ENCODE results near the gene NT5DC3.

NT5DC3 gene

GRCh38 chr12:103875666-103876065 is 34.6 kb upstream of the NT5DC3 start:
- Histone ChIP-seq H3K4me3 (ENCODE audit: low read length, poor library complexity, severe bottlenecking) (no peak overlapping the region), H3K9ac (ENCODE audit: low read depth, low read length, poor library complexity, severe bottlenecking) (no peak overlapping the region), H3K36me3 (ENCODE audit: insufficient read depth, low read length) (no peaks in the 10 kb centered on the region), H3F3A (ENCODE audit: low read depth) (no peaks in the 10 kb centered on the region), H3K4me2 (ENCODE audit: low read depth, low read length, poor library complexity, severe bottlenecking) (no peak overlapping the region), H3K4me1 (ENCODE audit: insufficient read depth, low read length, poor library complexity, severe bottlenecking) (peaks cover 26% of the 10 kb centered on the region), H3K27me3 (ENCODE audit: insufficient read depth, low read length, poor library complexity, severe bottlenecking) (no peaks in the 10 kb centered on the region), H4K20me1 (ENCODE audit: insufficient read depth, low read length, poor library complexity, severe bottlenecking) (no peaks in the 10 kb centered on the region), H2AFZ (ENCODE audit: low read length) (no peak overlapping the region), H3K79me2 (ENCODE audit: insufficient read depth, low read length) (no peaks in the 10 kb centered on the region), H3K9me2 (replicated peaks; ENCODE audit: low read depth, low read length) (no peaks in the 10 kb centered on the region), H3K9me3 (ENCODE audit: insufficient read depth, low read depth, low read length) (no peaks in the 10 kb centered on the region)
- TF ChIP-seq, protein P1, sequence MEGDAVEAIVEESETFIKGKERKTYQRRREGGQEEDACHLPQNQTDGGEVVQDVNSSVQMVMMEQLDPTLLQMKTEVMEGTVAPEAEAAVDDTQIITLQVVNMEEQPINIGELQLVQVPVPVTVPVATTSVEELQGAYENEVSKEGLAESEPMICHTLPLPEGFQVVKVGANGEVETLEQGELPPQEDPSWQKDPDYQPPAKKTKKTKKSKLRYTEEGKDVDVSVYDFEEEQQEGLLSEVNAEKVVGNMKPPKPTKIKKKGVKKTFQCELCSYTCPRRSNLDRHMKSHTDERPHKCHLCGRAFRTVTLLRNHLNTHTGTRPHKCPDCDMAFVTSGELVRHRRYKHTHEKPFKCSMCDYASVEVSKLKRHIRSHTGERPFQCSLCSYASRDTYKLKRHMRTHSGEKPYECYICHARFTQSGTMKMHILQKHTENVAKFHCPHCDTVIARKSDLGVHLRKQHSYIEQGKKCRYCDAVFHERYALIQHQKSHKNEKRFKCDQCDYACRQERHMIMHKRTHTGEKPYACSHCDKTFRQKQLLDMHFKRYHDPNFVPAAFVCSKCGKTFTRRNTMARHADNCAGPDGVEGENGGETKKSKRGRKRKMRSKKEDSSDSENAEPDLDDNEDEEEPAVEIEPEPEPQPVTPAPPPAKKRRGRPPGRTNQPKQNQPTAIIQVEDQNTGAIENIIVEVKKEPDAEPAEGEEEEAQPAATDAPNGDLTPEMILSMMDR (conservative IDR thresholded peaks at IDR 0.05; ENCODE audit: low read length): no peak
- no peak for TF ChIP-seq EZH2phosphoT487 (IDR thresholded peaks at IDR 0.05; ENCODE audit: borderline replicate concordance)

GRCh38 chr12:103868215-103868614 is 27.2 kb upstream of the NT5DC3 start:
- no peak overlapping the region for H3K4me3 ChIP-seq (ENCODE audit: low read length, poor library complexity, severe bottlenecking)
- no peak overlapping the region for H3K9ac ChIP-seq (ENCODE audit: low read depth, low read length, poor library complexity, severe bottlenecking)
- no peaks in the 10 kb centered on the region for H3K9me3 ChIP-seq (ENCODE audit: insufficient read depth, low read depth, low read length)
- no peak overlapping the region for H3K4me2 ChIP-seq (ENCODE audit: low read depth, low read length, poor library complexity, severe bottlenecking)
- H3K4me1 ChIP-seq (ENCODE audit: insufficient read depth, low read length, poor library complexity, severe bottlenecking): no peaks in the 10 kb centered on the region
- H3K27me3 ChIP-seq (ENCODE audit: insufficient read depth, low read length, poor library complexity, severe bottlenecking): no peaks in the 10 kb centered on the region
- H3F3A ChIP-seq (ENCODE audit: low read depth): no peaks in the 10 kb centered on the region
- no peaks in the 10 kb centered on the region for H3K9me2 ChIP-seq (replicated peaks; ENCODE audit: low read depth, low read length)
- H4K20me1 ChIP-seq (ENCODE audit: insufficient read depth, low read length, poor library complexity, severe bottlenecking): no peaks in the 10 kb centered on the region
- TF ChIP-seq EZH2phosphoT487 (IDR thresholded peaks at IDR 0.05; ENCODE audit: borderline replicate concordance): no peak
- TF ChIP-seq, protein P1 (conservative IDR thresholded peaks at IDR 0.05; ENCODE audit: low read length): no peak
- H3K79me2 ChIP-seq (ENCODE audit: insufficient read depth, low read length): no peaks in the 10 kb centered on the region
- H3K36me3 ChIP-seq (ENCODE audit: insufficient read depth, low read length): no peaks in the 10 kb centered on the region
- no peak overlapping the region for H2AFZ ChIP-seq (ENCODE audit: low read length)

DNA sequence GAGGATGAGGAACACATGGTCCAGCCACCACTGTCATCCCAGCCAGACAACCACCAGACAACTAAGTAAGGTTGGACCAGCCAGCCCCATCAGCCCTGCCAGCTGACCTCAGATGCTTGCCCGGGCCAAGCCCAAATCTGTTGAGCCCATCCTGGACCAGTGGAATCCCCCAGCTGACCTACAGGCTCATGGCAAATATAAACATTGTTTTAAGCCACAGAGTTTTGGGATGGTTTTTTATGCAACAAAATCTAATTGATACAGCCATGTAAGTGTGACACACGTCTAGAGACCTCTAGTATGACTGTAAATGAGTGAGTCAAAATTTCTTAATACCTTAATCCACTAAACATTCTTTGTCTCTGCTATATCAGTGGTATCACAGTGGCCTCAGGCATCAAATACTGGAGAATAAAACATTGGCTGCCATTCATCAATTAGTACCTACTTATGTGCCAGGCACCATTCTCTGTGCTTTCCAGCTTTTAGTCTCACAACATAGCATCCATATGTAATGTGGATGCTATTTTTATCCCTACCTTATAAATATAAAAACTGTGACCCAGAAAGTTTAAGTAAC is 24.2 kb upstream of the NT5DC3 start:
- TF ChIP-seq EZH2phosphoT487 (IDR thresholded peaks at IDR 0.05; ENCODE audit: borderline replicate concordance): no peak
- TF ChIP-seq, protein P1 (conservative IDR thresholded peaks at IDR 0.05; ENCODE audit: low read length): no peak
- no peaks in the 10 kb centered on the region for H3K79me2 ChIP-seq (ENCODE audit: insufficient read depth, low read length)
- no peaks in the 10 kb centered on the region for H3K27me3 ChIP-seq (ENCODE audit: insufficient read depth, low read length, poor library complexity, severe bottlenecking)
- no peaks in the 10 kb centered on the region for H3K9me3 ChIP-seq (ENCODE audit: insufficient read depth, low read depth, low read length)
- no peaks in the 10 kb centered on the region for H3K9me2 ChIP-seq (replicated peaks; ENCODE audit: low read depth, low read length)
- no peaks in the 10 kb centered on the region for H4K20me1 ChIP-seq (ENCODE audit: insufficient read depth, low read length, poor library complexity, severe bottlenecking)
- no peaks in the 10 kb centered on the region for H3K36me3 ChIP-seq (ENCODE audit: insufficient read depth, low read length)
- no peak overlapping the region for H3K4me2 ChIP-seq (ENCODE audit: low read depth, low read length, poor library complexity, severe bottlenecking)
- no peak overlapping the region for H2AFZ ChIP-seq (ENCODE audit: low read length)
- H3K9ac ChIP-seq (ENCODE audit: low read depth, low read length, poor library complexity, severe bottlenecking): no peak overlapping the region
- peaks cover under 1% of the 10 kb centered on the region for H3K4me1 ChIP-seq (ENCODE audit: insufficient read depth, low read length, poor library complexity, severe bottlenecking)
- no peak overlapping the region for H3K4me3 ChIP-seq (ENCODE audit: low read length, poor library complexity, severe bottlenecking)
- H3F3A ChIP-seq (ENCODE audit: low read depth): no peaks in the 10 kb centered on the region

Measured in Loucy (cell line).